Endometrial microvascular endothelial cells (primary cell): ENCODE results near the gene ANKRD49. TPM values are rescaled to one million over a fixed set of nuclear protein-coding genes. Genes with fewer than 3 reads are reported as not detected.

Experiments
- in situ Hi-C: cut with HindIII; loops from 2 replicates; pipeline ENCODE4 v1.10.0; 2017; ENCODE audit warnings: low sequenced_read_pairs, low pct_unique_long_range_greater_than_20kb; ENCODE audit errors: inconsistent ontology term
- total RNA-seq: library from RNA; depleted of rRNA; stranded (reverse); fragments of >200 nt; gene quantifications from one replicate; pipeline ENCODE4 v1.2.3, GENCODE V29; 2015; ENCODE audit errors: inconsistent ontology term

ANKRD49 gene, protein sequence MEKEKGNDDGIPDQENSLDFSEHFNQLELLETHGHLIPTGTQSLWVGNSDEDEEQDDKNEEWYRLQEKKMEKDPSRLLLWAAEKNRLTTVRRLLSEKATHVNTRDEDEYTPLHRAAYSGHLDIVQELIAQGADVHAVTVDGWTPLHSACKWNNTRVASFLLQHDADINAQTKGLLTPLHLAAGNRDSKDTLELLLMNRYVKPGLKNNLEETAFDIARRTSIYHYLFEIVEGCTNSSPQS
- total RNA-seq: 9.9 TPM

GRCh38 chr11:94493281-94494125 lies at the start of gene ANKRD49, which contains the start of gene MRE11:
ANKRD49 (plus strand) TSS chr11:94493984; CDS start chr11:94496694, 2,710 bp downstream.
MRE11 (minus strand) TSS chr11:94493844; CDS start chr11:94492801, 1,043 bp downstream.
- in situ Hi-C loops: no loop called here

GRCh38 chr11:94445641-94446040 lies 48.1 kb upstream of the ANKRD49 start:
- in situ Hi-C loops: no loop called here

GRCh38 chr11:94447149-94447548 lies 46.6 kb upstream of the ANKRD49 start:
- in situ Hi-C loops: no loop called here

DNA sequence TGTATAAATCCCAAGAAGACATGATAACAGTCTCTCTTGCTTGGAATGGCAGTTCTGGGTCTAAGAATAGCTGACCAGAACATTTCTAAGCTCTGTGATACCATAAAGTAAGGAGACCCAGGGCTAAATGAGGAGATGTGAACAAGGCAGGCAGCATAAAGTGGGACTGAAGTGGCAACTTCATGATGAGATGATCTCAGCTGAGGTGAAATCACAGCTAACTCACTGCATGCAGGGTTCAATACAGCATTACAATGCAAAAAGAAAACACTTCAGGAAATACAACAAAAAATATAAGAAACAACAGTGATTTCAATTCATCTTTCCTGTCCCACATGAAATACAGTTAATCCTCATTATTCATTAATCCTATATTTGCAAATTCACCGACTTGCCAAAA lies 44.8 kb upstream of the ANKRD49 start:
- in situ Hi-C loops: no loop called here

DNA sequence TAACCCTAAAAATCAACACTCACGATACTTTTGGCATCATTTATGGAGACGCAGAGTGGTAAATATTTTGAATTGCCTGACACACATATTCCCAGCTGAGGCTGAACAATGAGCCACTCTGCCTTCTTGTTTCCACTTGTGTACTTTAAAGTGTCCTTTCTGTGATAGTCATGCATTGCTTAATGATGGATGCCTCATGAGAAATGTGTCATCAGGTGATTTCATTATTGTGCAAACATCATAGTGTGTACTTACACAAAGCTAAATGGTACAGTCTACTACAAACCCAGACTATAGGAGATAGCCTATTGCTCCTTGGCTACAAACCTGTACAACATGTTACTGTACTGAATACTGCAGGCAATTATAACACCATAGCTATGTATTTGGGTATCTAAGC lies 44.3 kb upstream of the ANKRD49 start:
- in situ Hi-C loops: no loop called here

- in situ Hi-C loops: no loop called here
Measured at GRCh38 chr11:94450048-94450447, 43.7 kb upstream of the ANKRD49 start.

DNA sequence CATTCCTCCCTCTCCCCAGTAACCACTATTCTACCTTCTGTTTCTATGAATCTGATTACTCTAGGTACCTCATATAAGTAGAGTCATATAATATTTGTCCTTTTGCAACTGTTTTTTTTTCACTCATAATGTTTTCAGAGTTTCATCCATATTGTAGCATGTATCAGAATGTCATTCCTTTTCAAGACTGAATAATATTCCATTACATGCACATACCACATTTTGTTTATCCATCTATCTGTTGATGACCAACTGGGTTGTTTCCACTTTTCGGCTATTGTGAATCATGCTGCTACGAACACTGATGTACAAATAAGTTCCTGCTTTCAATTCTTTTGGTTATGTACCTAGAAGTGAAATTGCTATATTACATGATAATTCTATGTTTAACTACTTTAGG lies 40.8 kb upstream of the ANKRD49 start:
- in situ Hi-C loops: no loop called here

DNA sequence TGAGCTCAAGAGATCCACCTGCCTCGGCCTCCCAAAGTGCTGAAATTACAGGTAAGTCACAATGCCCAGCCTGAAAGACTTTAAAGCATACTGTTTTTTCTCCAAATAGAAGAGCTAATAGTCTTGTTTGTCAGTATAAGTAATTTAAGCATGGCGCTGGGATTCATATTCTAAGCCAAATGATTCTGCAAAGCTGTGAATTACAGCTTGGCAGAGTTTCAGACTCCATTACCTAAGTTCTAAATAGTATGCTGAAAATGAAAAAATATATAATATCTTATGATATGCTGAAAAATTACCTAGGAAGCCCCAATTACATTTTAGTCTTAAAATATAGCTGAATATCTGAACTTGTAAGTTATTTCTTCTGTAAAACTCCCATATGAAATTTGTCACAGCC lies 39.5 kb upstream of the ANKRD49 start:
- in situ Hi-C loops: no loop called here

DNA sequence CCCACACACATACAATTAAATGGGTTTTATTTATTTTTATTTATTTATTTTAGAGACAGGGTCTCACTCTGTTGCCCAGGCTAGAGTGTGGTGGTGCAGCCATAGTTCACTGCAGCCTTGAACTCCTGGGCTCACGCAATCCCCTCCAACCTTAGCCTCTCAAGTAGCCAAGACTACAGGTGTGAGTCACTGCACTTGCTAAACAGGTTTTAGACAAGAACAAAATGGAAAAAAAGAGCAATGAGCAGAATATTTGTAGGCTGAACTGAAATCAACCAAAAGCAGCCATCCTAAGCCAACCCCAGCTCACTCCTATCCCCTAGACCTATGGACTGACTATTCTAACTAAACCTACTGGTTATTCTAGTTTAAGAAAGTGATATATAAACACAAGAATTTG lies 37.9 kb upstream of the ANKRD49 start:
- in situ Hi-C loops: no loop called here

DNA sequence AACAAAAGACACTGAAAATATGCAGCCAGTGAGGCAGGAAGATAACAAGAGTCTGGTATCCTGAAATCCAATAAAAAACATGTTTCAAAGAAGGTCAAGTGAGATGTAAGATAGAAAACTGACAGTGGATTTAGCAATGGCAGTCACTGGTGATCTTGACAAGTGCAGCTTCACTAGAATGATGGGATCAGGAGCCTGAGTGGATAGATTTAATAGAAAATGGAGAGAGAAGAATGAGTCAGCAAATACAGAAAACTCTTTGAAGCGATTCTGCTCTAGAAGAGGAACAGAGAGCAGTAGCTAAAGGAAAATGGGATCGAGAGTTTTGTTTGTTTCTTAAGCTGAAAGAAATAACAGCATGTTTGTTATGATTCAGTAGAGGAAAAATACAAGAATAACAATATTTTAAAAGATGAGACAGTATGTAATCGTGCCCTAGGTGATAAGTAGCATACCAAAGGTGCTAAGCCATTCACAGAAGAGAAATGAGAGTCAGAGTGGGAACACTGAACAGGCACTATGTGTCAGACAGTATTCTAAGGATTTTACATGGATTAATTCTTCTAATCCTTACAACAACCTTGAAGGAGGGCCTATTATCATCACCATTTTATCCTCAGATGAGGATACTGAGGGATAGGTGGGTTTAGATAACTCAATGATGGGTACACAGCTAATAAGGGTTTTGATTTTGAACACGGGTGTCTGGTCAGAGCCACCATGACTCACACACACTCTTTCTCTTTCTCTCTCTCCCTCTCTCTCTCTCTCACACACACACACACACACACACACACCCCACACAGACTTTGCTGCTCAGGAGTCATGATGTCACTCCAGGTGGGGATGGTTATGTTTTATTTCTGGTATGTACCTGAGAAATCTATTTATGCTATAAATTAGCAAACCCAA lies 36.4 kb upstream of the ANKRD49 start:
- in situ Hi-C loops: no loop called here

DNA sequence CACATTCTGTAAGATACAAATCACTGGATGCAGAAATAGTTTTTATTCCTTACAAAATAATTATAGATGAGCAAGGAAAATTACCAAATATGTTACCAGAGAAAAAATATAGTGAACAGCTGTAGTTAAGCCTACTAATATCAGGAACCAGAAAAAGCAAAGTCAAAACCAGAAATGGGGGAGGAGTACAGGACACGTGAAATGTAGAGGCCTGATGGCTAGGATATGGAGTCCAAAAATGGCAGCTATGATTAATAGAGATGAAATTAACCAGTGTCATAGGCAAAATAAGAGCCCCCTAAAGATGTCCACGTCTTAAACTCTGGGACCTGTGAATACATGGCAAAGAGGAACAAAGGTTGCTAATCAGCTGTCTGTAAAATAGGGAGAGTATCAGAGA lies 34.2 kb upstream of the ANKRD49 start:
- in situ Hi-C loops: no loop called here

DNA sequence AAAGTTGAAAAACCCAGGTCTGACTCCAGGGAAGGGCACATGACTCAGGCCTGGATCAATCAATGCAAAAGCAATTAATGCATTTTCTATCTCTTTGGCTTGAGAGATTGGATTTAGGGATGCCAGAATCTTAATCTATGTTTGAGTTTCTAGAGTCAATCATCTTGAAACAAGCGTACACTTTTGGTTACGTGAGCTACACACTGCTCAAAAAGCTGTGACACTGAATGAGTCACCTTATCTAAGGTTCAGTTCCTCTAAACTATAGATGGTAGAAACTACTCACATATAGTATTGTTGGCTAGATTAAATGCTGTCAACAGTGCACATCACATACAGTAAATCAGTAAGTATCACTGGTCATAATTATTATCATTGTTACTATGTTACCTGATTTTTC lies 24.4 kb upstream of the ANKRD49 start:
- in situ Hi-C loops: no loop called here

- in situ Hi-C loops: no loop called here
Measured at GRCh38 chr11:94472916-94473799, 20.6 kb upstream of the ANKRD49 start.

GRCh38 chr11:94477624-94478023 lies 16.2 kb upstream of the ANKRD49 start:
- in situ Hi-C loops: no loop called here

DNA sequence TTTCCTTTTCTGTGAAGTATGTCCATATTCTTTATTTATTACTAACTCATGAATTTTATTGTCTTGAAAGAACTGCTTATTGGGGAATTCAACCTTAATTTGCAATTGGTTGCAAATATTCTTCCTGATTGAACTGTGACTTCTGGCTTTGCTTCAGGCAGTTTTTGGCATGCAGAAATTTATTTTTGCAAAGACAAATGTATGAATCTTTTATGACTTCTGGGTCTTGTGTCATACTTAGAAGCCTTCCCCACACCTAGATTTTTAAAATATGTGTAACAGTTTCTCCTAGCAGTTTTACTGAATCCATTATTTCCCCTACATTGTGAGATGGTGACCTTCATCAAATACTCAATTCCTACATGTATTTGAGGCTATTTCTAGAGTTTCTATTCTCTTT lies 12.4 kb upstream of the ANKRD49 start:
- in situ Hi-C loops: no loop called here

DNA sequence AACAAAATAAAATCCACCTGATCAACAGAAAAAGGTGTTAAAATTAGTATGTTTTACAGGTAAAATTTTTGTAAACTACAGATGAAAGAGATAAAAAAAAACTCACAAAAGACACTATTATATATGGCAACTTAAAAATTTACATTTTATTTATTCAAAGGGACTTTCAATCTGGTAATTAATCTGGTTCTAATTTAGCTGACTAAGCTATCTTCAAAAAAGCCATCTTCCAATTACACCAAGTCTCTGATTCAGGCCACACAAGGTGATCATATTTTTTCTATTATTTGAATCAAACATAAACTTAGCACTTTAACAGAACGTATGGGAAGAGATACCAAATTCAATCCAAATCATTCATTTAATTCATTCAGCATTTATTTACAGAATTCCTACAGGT lies 7.7 kb upstream of the ANKRD49 start:
- in situ Hi-C loops: no loop called here

GRCh38 chr11:94494126-94494680 lies 419 bp downstream of the ANKRD49 start:
- in situ Hi-C loops: no loop called here

DNA sequence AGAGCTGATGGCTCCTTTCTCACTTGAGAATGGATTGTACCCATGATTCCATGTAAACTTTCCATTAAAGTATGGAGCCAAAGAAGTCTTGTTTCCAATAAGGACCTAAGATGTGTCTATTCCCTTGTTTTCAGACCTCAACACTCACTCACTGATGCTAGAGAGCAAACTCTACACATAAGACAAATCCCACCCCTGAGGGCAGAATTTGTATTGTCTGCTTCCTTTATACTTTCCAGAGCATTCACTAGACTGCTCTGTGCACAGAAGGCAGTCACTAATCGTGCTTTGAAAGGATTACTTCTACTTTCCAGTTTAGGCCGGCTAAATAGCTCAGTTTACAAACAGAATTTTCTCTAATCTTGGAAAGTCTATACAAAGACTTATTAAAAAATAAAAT lies 6.4 kb downstream of the ANKRD49 start:
- in situ Hi-C loops: no loop called here
